ENCODE data around the gene ZNF491. TPM values are rescaled to one million over a fixed set of nuclear protein-coding genes. Genes with fewer than 3 reads are reported as not detected.

The ZNF491 gene
- polyA plus RNA-seq, 1 donor (not counting 4 experiments of a cell fraction or from before 2014, with no cell fraction given): 0.76 TPM

GRCh38 chr19:11783767-11784166 lies 14.6 kb upstream of the ZNF491 start:
- FAIRE-seq (no peak), DNase-seq (ENCODE audit: low read depth, low spot score) (no peak)
- H4K20me1 ChIP-seq (ENCODE audit: control insufficient read depth, extremely low read depth, insufficient read depth, low read length): no peaks in the 10 kb centered on the region
- no peak overlapping the region for H3K4me2 ChIP-seq (ENCODE audit: control insufficient read depth, extremely low read depth, insufficient read depth, low read depth, low read length)
- H3K27ac ChIP-seq (ENCODE audit: control insufficient read depth, insufficient read depth, low read length): no peak overlapping the region
- H3K4me3 ChIP-seq (ENCODE audit: control insufficient read depth in 2 of 3, extremely low read depth in 1 of 3, insufficient read depth in 2 of 3, low read depth in 1 of 3, low read length in 3 of 3): no peak overlapping the region
- H3K9me3 ChIP-seq (ENCODE audit: control insufficient read depth, low read depth, low read length): peaks cover 22% of the 10 kb centered on the region
- H2AFZ ChIP-seq (ENCODE audit: control insufficient read depth, low read length): no peak overlapping the region
- no peaks in the 10 kb centered on the region for H3K79me2 ChIP-seq (ENCODE audit: control insufficient read depth, insufficient read depth, low read length)
- H3K4me1 ChIP-seq (ENCODE audit: control insufficient read depth, extremely low read depth, insufficient read depth, low read length): no peaks in the 10 kb centered on the region
- no peaks in the 10 kb centered on the region for H3K9me1 ChIP-seq (ENCODE audit: control insufficient read depth, extremely low read depth, insufficient read depth, low read length)
- no peak for TF ChIP-seq EZH2 (IDR thresholded peaks at IDR 0.05; ENCODE audit: low read length)
- TF ChIP-seq CTCF (optimal IDR thresholded peaks at IDR 0.05 in 1 of 3, IDR thresholded peaks at IDR 0.05 in 1 of 3, conservative IDR thresholded peaks at IDR 0.05 in 1 of 3; ENCODE audit: extremely low read depth in 1 of 3, insufficient read depth in 2 of 3, low read length in 3 of 3): no peak
- H3K36me3 ChIP-seq (ENCODE audit: control insufficient read depth in 2 of 2, extremely low read depth in 1 of 2, insufficient read depth in 2 of 2, low read length in 2 of 2): peaks cover 11 to 13% of the 10 kb centered on the region in 2 experiments
- H3K9ac ChIP-seq (ENCODE audit: control insufficient read depth, extremely low read depth, insufficient read depth, low read length): no peak overlapping the region
- dilution Hi-C loops (cut with MboI; ENCODE audit: extremely low pct_ligation_motif_present, low sequenced_read_pairs): no loop called here
- H3K27me3 ChIP-seq (ENCODE audit: control insufficient read depth, extremely low read depth, insufficient read depth, low read length): no peaks in the 10 kb centered on the region

GRCh38 chr19:11784356-11784755 lies 14.0 kb upstream of the ZNF491 start:
- no peak for FAIRE-seq

More at GRCh38 chr19:11784356-11784755, 14.0 kb upstream of the ZNF491 start:
- Histone ChIP-seq H2AFZ (ENCODE audit: control insufficient read depth, low read length) (no peak overlapping the region), H3K9me1 (ENCODE audit: control insufficient read depth, extremely low read depth, insufficient read depth, low read length) (no peaks in the 10 kb centered on the region), H3K9ac (ENCODE audit: control insufficient read depth, extremely low read depth, insufficient read depth, low read length) (no peak overlapping the region), H3K9me3 (ENCODE audit: control insufficient read depth, low read depth, low read length) (peaks cover 20% of the 10 kb centered on the region), H4K20me1 (ENCODE audit: control insufficient read depth, extremely low read depth, insufficient read depth, low read length) (no peaks in the 10 kb centered on the region), H3K36me3 (ENCODE audit: control insufficient read depth in 2 of 2, extremely low read depth in 1 of 2, insufficient read depth in 2 of 2, low read length in 2 of 2) (peaks cover 9 to 10% of the 10 kb centered on the region in 2 experiments), H3K79me2 (ENCODE audit: control insufficient read depth, insufficient read depth, low read length) (no peaks in the 10 kb centered on the region), H3K4me1 (ENCODE audit: control insufficient read depth, extremely low read depth, insufficient read depth, low read length) (no peaks in the 10 kb centered on the region), H3K4me2 (ENCODE audit: control insufficient read depth, extremely low read depth, insufficient read depth, low read depth, low read length) (no peak overlapping the region), H3K27me3 (ENCODE audit: control insufficient read depth, extremely low read depth, insufficient read depth, low read length) (no peaks in the 10 kb centered on the region), H3K4me3 (ENCODE audit: control insufficient read depth in 2 of 3, extremely low read depth in 1 of 3, insufficient read depth in 2 of 3, low read depth in 1 of 3, low read length in 3 of 3) (no peak overlapping the region), H3K27ac (ENCODE audit: control insufficient read depth, insufficient read depth, low read length) (no peak overlapping the region)
- no peak for DNase-seq (ENCODE audit: low read depth, low spot score)
- dilution Hi-C loops (cut with MboI; ENCODE audit: extremely low pct_ligation_motif_present, low sequenced_read_pairs): no loop called here
- TF ChIP-seq EZH2 (IDR thresholded peaks at IDR 0.05; ENCODE audit: low read length): no peak
- no peak for TF ChIP-seq CTCF (optimal IDR thresholded peaks at IDR 0.05 in 1 of 3, IDR thresholded peaks at IDR 0.05 in 1 of 3, conservative IDR thresholded peaks at IDR 0.05 in 1 of 3; ENCODE audit: extremely low read depth in 1 of 3, insufficient read depth in 2 of 3, low read length in 3 of 3)
